ENCODE results near the gene CENPP. TPM values are rescaled to one million over a fixed set of nuclear protein-coding genes. Genes with fewer than 3 reads are reported as not detected.

Gene CENPP
- total RNA-seq, 2 experiments from 2014 or later: 23.3 to 31.6 TPM

DNA sequence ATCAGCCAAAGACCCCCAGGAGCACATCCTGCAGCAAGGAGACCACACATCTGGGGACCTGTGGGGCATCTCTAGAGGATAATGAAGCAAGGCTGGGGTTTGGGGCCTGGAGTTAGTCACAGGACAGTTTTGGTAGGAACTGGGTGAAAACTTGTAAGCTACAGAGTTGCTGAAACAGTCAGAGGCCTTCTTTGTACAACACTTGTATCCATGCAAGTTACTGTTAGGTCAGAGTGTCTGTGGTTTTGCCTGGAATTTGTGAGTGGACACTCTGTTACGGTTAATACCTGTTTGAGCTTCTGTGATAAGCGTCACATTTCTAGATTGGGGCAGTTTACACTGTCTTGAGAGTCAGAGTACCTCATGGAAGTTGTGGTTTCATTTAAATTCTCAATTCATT is 179.1 kb downstream of the CENPP start:
- Mint-ChIP-seq H3K27ac (no peak overlapping the region), H3K4me1 (peaks cover 11% of the 10 kb centered on the region), H3K36me3 (ENCODE audit: low read depth) (no peaks in the 10 kb centered on the region), H3K27me3 (no peaks in the 10 kb centered on the region), H3K9me3 (no peaks in the 10 kb centered on the region), H3K4me3 (no peak overlapping the region)
- ChIA-PET POLR2A (no interaction called here), CTCF (no interaction called here)
- DNase-seq: no peak

GRCh38 chr9:92506184-92506857 is 180.6 kb downstream of the CENPP start:
- ChIA-PET CTCF (no interaction called here), POLR2A (no interaction called here)
- DNase-seq: no peak
- H3K27ac Mint-ChIP-seq: no peak overlapping the region
- H3K9me3 Mint-ChIP-seq: no peaks in the 10 kb centered on the region
- no peaks in the 10 kb centered on the region for H3K36me3 Mint-ChIP-seq (ENCODE audit: low read depth)
- peaks cover 11% of the 10 kb centered on the region for H3K4me1 Mint-ChIP-seq
- no peaks in the 10 kb centered on the region for H3K27me3 Mint-ChIP-seq
- H3K4me3 Mint-ChIP-seq: no peak overlapping the region

- H3K27ac Mint-ChIP-seq: no peak overlapping the region
- H3K27me3 Mint-ChIP-seq: no peaks in the 10 kb centered on the region
- no peaks in the 10 kb centered on the region for H3K36me3 Mint-ChIP-seq (ENCODE audit: low read depth)
- H3K9me3 Mint-ChIP-seq: no peaks in the 10 kb centered on the region
- no peak overlapping the region for H3K4me3 Mint-ChIP-seq
- ChIA-PET POLR2A (no interaction called here), CTCF (no interaction called here)
- DNase-seq: no peak
- peaks cover 11% of the 10 kb centered on the region for H3K4me1 Mint-ChIP-seq
Measured at GRCh38 chr9:92507005-92507404, 181.3 kb downstream of the CENPP start.

DNA sequence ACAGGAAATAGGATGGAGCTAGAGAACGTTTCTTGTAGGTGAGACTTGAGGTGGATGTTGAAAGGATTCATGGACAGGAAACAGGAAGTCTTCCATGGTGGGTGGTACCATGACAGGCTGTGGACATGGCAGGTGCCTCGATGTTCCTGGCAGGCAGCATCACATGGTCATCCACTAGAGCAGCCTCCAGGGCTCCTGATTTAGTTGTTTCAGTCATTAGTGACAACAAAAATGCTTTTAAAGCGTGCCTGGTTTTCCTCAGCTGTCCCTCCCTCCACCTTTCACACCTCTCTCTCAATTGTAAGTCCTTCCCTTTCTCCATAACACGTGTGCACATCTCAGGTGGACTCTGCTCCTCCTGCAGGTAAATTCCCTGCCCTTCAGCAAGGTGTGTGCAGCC is 181.7 kb downstream of the CENPP start:
- Mint-ChIP-seq H3K36me3 (ENCODE audit: low read depth) (no peaks in the 10 kb centered on the region), H3K9me3 (no peaks in the 10 kb centered on the region), H3K27ac (no peak overlapping the region), H3K4me1 (peaks cover 11% of the 10 kb centered on the region), H3K4me3 (no peak overlapping the region), H3K27me3 (no peaks in the 10 kb centered on the region)
- POLR2A ChIA-PET: no interaction called here
- no peak for DNase-seq
- CTCF ChIA-PET: no interaction called here

- Mint-ChIP-seq H3K4me1 (peaks cover 11% of the 10 kb centered on the region), H3K36me3 (ENCODE audit: low read depth) (no peaks in the 10 kb centered on the region), H3K4me3 (no peak overlapping the region), H3K27me3 (no peaks in the 10 kb centered on the region), H3K27ac (no peak overlapping the region), H3K9me3 (no peaks in the 10 kb centered on the region)
- ChIA-PET POLR2A (no interaction called here), CTCF (no interaction called here)
- no peak for DNase-seq
Measured at GRCh38 chr9:92508018-92508820, 182.5 kb downstream of the CENPP start.

DNA sequence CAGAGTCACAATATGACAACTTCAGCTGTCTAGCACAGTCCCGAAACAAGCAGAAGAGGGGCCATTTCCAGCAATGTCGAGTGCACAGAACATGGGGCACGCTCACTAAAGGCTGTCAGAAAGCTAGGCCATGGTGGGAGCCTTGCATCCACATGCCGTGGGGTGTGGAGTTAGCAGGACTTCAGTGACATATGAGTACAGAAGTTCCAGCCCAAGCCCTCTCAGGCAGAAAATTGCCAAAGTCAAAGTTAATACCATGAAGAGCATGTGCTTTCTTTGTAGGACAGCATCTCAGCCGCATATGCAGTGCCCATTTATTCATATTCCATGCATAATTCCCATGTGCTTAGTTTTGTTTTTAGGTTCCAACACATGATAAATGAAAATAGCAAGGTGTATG is 183.3 kb downstream of the CENPP start:
- no peak for DNase-seq
- no peaks in the 10 kb centered on the region for H3K36me3 Mint-ChIP-seq (ENCODE audit: low read depth)
- no peaks in the 10 kb centered on the region for H3K27me3 Mint-ChIP-seq
- no peak overlapping the region for H3K4me3 Mint-ChIP-seq
- H3K9me3 Mint-ChIP-seq: no peaks in the 10 kb centered on the region
- peaks cover 11% of the 10 kb centered on the region for H3K4me1 Mint-ChIP-seq
- H3K27ac Mint-ChIP-seq: no peak overlapping the region
- POLR2A ChIA-PET: no interaction called here
- CTCF ChIA-PET: interaction anchor here (0.6 to 1.4 kb wide), 2 partner anchors 10 to 1142 kb away, joined by 3 read pairs; no protein-coding TSS in a partner anchor

DNA sequence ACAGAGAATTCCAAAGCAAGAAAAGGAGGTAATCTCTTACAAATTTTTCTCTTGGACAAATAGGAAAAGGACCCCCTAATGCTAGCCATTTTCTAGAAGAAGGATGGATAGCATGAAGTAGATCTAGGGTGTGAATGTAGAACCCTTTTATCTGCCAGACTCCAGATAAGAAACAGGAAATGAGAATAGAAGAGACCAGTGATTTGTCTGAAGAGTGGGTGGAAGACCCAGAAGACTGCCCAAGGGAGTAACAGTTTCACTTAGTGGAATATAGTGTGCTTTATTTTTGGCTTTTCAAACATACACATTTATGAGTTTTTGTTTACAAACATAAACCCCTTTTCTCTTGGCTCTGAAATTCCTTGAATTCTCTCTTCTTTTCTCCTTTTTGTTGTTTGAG is 185.0 kb downstream of the CENPP start:
- DNase-seq: no peak
- Mint-ChIP-seq H3K27ac (no peak overlapping the region), H3K36me3 (ENCODE audit: low read depth) (no peaks in the 10 kb centered on the region), H3K9me3 (no peaks in the 10 kb centered on the region), H3K4me3 (no peak overlapping the region), H3K4me1 (peaks cover 11% of the 10 kb centered on the region), H3K27me3 (no peaks in the 10 kb centered on the region)
- ChIA-PET POLR2A (no interaction called here), CTCF (no interaction called here)

DNA sequence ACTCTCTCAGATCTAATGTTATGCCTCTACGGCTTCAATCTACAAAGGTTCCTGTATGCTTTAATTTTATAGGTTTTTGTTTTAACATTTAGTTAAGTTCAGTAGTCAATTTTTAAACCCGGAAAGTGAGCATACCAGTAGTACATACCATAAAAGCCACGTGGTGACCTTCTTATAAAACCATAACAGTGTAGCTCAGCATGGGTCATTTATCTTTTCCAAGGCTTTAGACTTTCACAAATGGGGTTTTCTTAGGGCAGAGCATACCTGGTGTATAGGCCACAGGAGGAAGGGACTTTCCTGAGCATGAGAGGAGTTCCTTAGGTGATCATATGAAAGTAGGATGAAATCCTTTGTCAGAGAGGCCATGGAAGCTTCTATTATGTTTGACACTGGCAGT is 186.9 kb downstream of the CENPP start:
- no peaks in the 10 kb centered on the region for H3K36me3 Mint-ChIP-seq (ENCODE audit: low read depth)
- H3K27me3 Mint-ChIP-seq: no peaks in the 10 kb centered on the region
- H3K4me1 Mint-ChIP-seq: peaks cover 1% of the 10 kb centered on the region
- H3K9me3 Mint-ChIP-seq: no peaks in the 10 kb centered on the region
- no peak overlapping the region for H3K4me3 Mint-ChIP-seq
- no peak overlapping the region for H3K27ac Mint-ChIP-seq
- no peak for DNase-seq
- ChIA-PET CTCF (no interaction called here), POLR2A (no interaction called here)

- Mint-ChIP-seq H3K27me3 (no peaks in the 10 kb centered on the region), H3K4me1 (no peaks in the 10 kb centered on the region), H3K27ac (no peak overlapping the region), H3K9me3 (no peaks in the 10 kb centered on the region), H3K36me3 (ENCODE audit: low read depth) (no peaks in the 10 kb centered on the region), H3K4me3 (no peak overlapping the region)
- ChIA-PET CTCF (interaction anchor here (0.6 to 0.7 kb wide), 2 partner anchors 591 to 1619 kb away, joined by 3 to 4 read pairs; no protein-coding TSS in a partner anchor), POLR2A (no interaction called here)
- DNase-seq: no peak
Measured at GRCh38 chr9:92513349-92513748, 187.6 kb downstream of the CENPP start.

DNA sequence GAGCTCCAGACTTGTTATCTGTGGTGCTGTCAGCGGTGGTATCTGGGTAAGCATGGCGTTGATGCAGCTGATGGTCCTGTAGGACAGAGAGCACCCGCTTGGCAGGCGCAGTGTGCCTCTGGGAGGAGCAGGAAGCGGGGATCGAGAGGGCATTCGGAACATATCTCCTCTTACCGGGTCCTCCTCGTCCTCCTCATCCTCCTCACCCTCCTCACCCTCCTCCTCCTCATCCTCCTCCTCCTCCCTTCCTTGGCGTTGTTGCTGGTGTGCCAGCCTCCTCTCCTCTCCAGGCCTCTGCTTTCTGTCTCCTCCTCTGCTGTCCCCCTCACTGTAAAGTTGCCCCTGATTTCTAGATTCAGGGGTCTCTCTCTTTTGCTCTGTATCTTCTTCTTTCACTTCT is 188.9 kb downstream of the CENPP start:
- Mint-ChIP-seq H3K4me3 (no peak overlapping the region), H3K9me3 (no peaks in the 10 kb centered on the region), H3K4me1 (no peaks in the 10 kb centered on the region), H3K36me3 (ENCODE audit: low read depth) (no peaks in the 10 kb centered on the region), H3K27me3 (no peaks in the 10 kb centered on the region), H3K27ac (no peak overlapping the region)
- DNase-seq: no peak
- ChIA-PET CTCF (interaction anchor here (0.7 to 0.8 kb wide), 2 partner anchors 12 to 17 kb away, joined by 3 read pairs; no protein-coding TSS in a partner anchor), POLR2A (no interaction called here)

GRCh38 chr9:92516521-92516920 is 190.8 kb downstream of the CENPP start:
- POLR2A ChIA-PET: no interaction called here

DNA sequence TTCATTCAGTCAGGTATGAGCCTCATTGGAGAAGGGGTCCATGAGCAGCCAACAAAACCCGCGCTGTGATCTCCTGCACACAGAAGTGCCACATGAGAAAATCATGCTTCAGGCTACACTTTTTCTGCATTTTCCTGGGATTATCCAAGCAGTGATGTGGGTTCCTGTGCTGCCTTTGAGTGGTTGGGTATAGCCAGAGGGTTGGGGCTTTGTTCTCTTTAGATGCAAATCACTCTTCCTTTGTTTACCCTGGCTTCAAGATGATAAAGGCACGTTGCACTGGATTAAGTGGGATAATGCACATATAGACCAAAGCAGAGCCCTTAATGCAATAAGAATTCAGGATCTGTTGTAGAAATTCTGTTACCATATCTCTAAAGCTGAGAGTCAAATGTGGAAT is 191.3 kb downstream of the CENPP start:
- Mint-ChIP-seq H3K9me3 (no peaks in the 10 kb centered on the region), H3K36me3 (ENCODE audit: low read depth) (no peaks in the 10 kb centered on the region), H3K4me3 (no peak overlapping the region), H3K4me1 (no peaks in the 10 kb centered on the region), H3K27ac (no peak overlapping the region), H3K27me3 (no peaks in the 10 kb centered on the region)
- DNase-seq: no peak
- CTCF ChIA-PET: interaction anchor here (0.7 to 0.8 kb wide), 2 partner anchors 30 to 71 kb away, joined by 3 to 5 read pairs; no protein-coding TSS in a partner anchor
- POLR2A ChIA-PET: no interaction called here

More at GRCh38 chr9:92516521-92516920, 190.8 kb downstream of the CENPP start:
- Mint-ChIP-seq H3K4me1 (no peaks in the 10 kb centered on the region), H3K9me3 (no peaks in the 10 kb centered on the region), H3K27ac (no peak overlapping the region), H3K4me3 (no peak overlapping the region), H3K36me3 (ENCODE audit: low read depth) (no peaks in the 10 kb centered on the region), H3K27me3 (no peaks in the 10 kb centered on the region)
- no peak for DNase-seq
- CTCF ChIA-PET: no interaction called here

DNA sequence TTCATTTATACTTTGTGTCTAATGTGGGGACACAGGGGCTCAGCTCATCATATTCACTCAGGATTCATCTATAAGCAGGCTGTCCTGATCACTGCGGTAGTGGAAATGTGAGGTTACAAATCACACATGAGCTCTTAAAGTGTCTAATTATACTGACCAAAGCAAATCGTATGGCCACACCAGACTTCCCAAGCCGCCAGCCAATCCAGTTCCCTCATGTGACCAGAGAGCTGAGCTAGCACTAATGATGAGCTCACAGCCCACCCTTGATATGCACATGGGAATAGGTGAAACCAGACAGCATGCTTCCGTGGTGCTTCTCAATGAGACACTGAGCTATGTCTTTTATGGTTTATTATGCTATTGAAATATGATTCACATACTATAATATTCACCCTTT is 192.4 kb downstream of the CENPP start:
- Mint-ChIP-seq H3K9me3 (no peaks in the 10 kb centered on the region), H3K4me3 (no peak overlapping the region), H3K27me3 (no peaks in the 10 kb centered on the region), H3K27ac (no peak overlapping the region), H3K4me1 (no peaks in the 10 kb centered on the region), H3K36me3 (ENCODE audit: low read depth) (no peaks in the 10 kb centered on the region)
- no peak for DNase-seq
- POLR2A ChIA-PET: no interaction called here
- CTCF ChIA-PET: interaction anchor here (1.6 kb wide), 1 partner anchor 9 kb away, joined by 3 read pairs; no protein-coding TSS in a partner anchor

Data from activated CD4-positive, alpha-beta T cell treated with anti-CD3 and anti-CD28 coated beads, Interleukin-2, amount 10 ng/mL, durations not matched to agents 7 days and 5 days (primary cell).